Stimulated activated CD4-positive, alpha-beta T cell treated with anti-CD3 and anti-CD28 coated beads, Interleukin-2, amount 100 ng/mL, for 48 hours (primary cell): ENCODE measurements around the gene CHAF1A.

Experiments
- DNase-seq, 2 donors: peaks; one replicate each; pipeline ENCODE4 v3.0.0-alpha.2; 2020

CHAF1A gene

GRCh38 chr19:4443966-4444764 lies 41.7 kb downstream of the CHAF1A start:
- no peak for DNase-seq

- no peak for DNase-seq
Measured at GRCh38 chr19:4444765-4445741, 42.6 kb downstream of the CHAF1A start.

- DNase-seq: no peak
Measured at GRCh38 chr19:4445963-4446703, 43.7 kb downstream of the CHAF1A start.

GRCh38 chr19:4446704-4447200 lies 44.3 kb downstream of the CHAF1A start:
- no peak for DNase-seq

- no peak for DNase-seq
Measured at GRCh38 chr19:4447327-4448146, 45.1 kb downstream of the CHAF1A start.

- DNase-seq: no peak
Measured at GRCh38 chr19:4448147-4448985, 45.9 kb downstream of the CHAF1A start.

GRCh38 chr19:4449022-4449638 lies 46.7 kb downstream of the CHAF1A start:
- no peak for DNase-seq

- DNase-seq: no peak
Measured at GRCh38 chr19:4449639-4450028, 47.2 kb downstream of the CHAF1A start.

- no peak for DNase-seq
Measured at GRCh38 chr19:4452230-4452990, 50.0 kb downstream of the CHAF1A start.

- DNase-seq: no peak
Measured at GRCh38 chr19:4453232-4454179, 51.1 kb downstream of the CHAF1A start.

GRCh38 chr19:4454747-4455718 lies 52.6 kb downstream of the CHAF1A start:
- DNase-seq: no peak

- DNase-seq: no peak
Measured at GRCh38 chr19:4455719-4456475, 53.5 kb downstream of the CHAF1A start.

GRCh38 chr19:4456476-4456842 lies 54.0 kb downstream of the CHAF1A start:
- DNase-seq: no peak

GRCh38 chr19:4456843-4457653 lies 54.6 kb downstream of the CHAF1A start:
- peak in 1 of 2 donors; percentile 30 for DNase-seq

GRCh38 chr19:4457654-4458395 lies 55.4 kb downstream of the CHAF1A start, which contains the start of gene UBXN6:
Gene UBXN6 (minus strand): TSS chr19:4457794. CDS start chr19:4457697, 97 bp downstream.
- DNase-seq: peak; percentile 97
